HG03457 (cell line): Measurements from ENCODE around the gene WDR5.

Experiments used
- ATAC-seq: cut with Tn5 transposase; IDR thresholded peaks from one replicate; pipeline ENCODE4 v1.9.1; 2021; ENCODE audit warnings: moderate number of reproducible peaks; ENCODE audit not compliant: unreplicated experiment

Gene WDR5

DNA sequence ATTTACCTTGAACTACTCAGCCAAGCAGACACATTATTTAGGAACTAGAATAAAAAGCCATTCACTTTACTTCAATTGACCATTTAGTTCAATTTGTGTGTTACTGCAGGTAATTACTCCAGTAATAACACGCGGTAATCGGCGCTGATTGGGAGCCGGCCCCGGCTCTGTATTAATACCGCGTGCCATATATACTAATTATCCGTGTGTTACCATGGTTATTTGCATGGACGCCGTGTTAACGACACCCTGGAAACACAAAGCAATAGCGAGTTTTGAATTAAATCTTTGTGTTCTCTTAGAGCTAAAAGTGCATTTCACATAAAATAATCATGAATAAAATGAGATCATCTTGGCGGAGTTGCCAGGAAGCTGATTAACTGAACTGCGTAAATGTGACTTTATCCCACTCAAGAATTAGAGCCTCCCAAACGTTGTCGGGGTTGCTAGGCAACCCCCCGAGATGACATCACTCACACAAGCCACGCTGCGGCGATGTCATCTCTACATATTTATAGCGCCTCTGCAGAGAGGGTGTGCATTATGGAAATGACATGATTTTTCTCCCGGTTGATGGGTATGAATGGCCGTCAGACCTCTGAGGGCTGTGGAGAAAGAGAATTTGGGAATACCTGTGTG is 69.9 kb downstream of the WDR5 start:
- ATAC-seq = no peak

- no peak for ATAC-seq
These were observed 70.7 kb downstream of the WDR5 start for GRCh38 chr9:134206311-134207300.

- ATAC-seq = no peak
These were observed 72.5 kb downstream of the WDR5 start for GRCh38 chr9:134208310-134208841.

DNA sequence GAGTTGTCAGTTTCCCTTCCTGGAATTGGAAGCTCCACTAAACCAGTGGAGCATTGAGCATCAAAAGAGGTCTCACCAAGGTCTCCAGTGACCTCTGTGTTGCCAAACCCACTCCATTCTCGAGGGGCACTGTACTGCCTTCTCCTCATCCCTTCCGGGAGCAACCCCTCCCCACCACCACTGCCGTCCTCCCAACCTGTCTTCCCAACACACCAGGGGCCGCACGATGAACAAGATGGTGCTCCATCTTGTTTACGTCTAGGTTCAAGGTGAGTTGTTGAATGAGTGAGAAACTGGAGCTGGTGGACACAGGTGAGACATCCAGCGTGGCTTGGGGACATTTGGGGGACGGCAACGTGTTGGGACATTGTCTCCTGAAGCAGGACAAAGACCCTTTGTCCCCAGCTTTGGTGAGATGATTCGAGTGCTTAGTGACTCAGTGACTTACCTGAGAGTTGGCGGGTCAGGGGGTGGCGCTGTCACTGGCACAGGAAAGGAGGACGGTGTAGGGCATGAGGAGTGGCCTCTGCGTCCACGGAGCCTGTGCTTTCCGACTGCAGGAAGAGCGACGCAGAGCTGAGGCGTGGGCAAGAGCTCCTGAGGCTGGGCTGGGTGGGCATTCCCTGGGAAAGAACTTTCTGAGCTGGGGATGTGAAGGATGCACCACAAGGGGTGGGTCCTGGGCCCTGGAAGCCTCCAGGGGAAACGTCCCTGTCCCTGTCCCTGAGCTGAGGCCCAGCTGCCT is 73.3 kb downstream of the WDR5 start:
- ATAC-seq = no peak
